MM.1S (cell line): ENCODE data around the gene NINJ1.

ENCODE experiments used
- CTCF ChIP-seq: fragments of 300-600 bp; sonication (generic); IDR thresholded peaks from 2 replicates; pipeline ENCODE4 v1.5.1; 2016; ENCODE audit warnings: antibody characterized with exemption, low read length, mixed read lengths
- EZH2 ChIP-seq: fragments of 300-600 bp; sonication (generic); optimal IDR thresholded peaks from 2 replicates; pipeline ENCODE3; 2017; ENCODE audit warnings: low read depth, mild to moderate bottlenecking, antibody characterized with exemption, low read length, mixed read lengths
- EZH2phosphoT487 ChIP-seq: fragments of 300-600 bp; sonication (generic); IDR thresholded peaks from 2 replicates; pipeline ENCODE4 v1.6.1; 2018; ENCODE audit warnings: antibody characterized with exemption, low read length

DNA sequence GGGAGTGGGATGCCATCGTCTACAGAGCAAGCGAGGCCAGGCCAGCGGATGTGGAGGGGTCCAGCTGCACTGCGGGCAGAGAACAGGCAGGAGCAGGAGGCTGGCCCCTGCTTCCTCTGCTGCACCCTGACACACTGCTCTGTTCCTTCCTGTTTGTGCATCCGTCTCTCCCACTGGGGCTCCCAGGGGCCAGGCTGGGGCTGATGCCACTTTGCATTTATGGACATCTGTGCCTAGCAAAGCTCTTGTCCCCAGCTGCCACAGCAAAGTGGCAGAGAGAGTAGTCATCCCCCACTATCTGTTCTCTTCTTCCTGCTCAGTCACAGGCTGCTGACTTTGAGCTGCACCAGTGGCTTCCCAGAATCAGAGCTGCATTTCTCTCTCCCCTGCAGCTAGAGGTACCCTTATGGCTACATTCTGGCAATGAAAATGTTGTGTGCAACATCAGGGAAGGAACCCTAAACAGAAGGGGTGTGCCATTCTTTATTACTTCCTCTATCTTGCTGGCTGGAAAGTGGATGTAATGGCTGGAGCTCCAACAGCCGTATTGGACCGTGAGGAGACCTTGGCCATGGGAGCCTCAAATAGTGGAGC lies 4.2 kb upstream of the NINJ1 start:
- TF ChIP-seq CTCF (no peak), EZH2phosphoT487 (no peak), EZH2 (no peak)
